Activated CD4-positive, CD25-positive, alpha-beta regulatory T cell treated with anti-CD3 and anti-CD28 coated beads, Interleukin-2, amount 50 U/mL, for 16 hours (primary cell): Measurements from ENCODE around the gene NRXN3.

ENCODE experiments used
- DNase-seq: peaks from one replicate; pipeline ENCODE4 v3.0.0-alpha.2; 2020; ENCODE audit warnings: low read depth, low spot score

Gene NRXN3

DNA sequence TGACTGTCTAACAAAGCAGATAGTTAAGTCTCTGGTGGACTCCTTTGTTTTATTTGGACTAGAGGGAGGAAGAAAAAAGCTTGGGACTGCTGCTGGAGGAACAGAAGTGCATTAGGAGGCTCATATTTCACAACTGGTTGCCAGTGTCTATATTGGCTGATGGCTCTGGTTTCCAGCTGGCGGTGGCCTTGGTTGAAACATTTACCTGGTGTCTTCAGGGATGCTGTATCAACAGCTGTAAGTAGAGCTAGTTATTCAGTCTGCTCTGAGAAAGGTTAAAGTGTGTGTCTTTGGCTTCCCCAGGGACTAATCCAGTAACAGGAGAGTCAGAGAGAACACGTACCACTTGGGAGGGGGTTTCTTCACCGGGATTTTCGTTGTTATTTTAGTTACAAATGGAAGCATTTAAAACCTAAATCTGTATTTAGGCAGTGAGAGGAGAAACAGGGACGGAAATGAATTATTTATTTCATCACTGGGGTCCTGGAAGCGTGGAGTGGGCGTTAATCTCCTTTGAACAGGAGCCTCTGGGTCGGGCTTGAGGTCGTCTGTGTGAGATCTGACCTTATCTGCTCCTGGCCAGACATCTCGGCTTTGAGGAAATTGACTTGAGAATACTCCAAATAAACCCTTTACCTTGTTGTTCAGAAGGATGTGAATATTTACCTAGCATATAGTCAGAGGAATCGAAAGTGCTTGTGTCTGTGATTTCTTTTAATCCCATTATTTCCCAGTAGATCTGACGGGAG is 149.9 kb downstream of the NRXN3 start:
- no peak for DNase-seq

- no peak for DNase-seq
Measured at GRCh38 chr14:78324353-78324752, 154.2 kb downstream of the NRXN3 start.

- no peak for DNase-seq
Measured at GRCh38 chr14:78325911-78326310, 155.7 kb downstream of the NRXN3 start.

- DNase-seq = no peak
Measured at GRCh38 chr14:78327426-78328221, 157.5 kb downstream of the NRXN3 start.

DNA sequence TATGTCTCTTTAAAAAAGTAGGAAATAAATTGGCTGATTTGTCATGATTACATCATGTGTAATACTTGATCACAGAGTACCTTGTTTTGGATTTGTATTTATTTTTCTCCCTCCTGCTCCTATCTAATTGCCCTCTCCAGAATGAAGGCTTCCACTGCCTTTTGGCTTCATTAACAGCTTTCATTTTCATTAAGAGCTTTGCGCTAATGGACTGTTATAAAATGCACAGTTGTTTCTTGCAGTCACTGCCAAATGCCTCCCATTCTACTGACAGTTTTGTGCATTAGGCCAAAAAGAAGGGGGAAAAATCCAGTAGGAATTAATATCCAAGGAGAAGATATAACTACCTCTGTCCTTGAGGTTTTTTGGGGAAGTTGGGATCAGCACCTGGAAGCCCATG is 159.2 kb downstream of the NRXN3 start:
- no peak for DNase-seq

GRCh38 chr14:78335531-78335930 is 165.4 kb downstream of the NRXN3 start:
- no peak for DNase-seq

DNA sequence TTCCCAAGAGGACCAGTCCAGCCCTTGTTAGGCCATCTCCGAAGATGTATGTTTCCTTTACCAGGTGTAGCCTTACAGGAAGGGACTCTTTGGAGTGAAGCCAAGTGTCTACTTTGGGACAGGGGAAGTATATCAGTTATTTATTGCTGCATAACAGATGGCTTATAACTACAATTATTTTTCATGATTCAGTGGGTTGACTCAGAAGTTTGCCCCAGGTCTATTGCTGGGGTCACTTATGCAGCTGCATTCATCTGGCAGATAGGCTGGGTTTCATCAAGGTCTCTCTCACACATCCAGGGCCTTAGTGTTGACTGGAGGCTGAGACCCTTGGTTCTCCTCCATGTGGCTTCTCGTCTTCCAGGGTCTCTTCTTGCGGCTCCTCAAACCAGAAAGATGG is 170.1 kb downstream of the NRXN3 start:
- DNase-seq = no peak

DNA sequence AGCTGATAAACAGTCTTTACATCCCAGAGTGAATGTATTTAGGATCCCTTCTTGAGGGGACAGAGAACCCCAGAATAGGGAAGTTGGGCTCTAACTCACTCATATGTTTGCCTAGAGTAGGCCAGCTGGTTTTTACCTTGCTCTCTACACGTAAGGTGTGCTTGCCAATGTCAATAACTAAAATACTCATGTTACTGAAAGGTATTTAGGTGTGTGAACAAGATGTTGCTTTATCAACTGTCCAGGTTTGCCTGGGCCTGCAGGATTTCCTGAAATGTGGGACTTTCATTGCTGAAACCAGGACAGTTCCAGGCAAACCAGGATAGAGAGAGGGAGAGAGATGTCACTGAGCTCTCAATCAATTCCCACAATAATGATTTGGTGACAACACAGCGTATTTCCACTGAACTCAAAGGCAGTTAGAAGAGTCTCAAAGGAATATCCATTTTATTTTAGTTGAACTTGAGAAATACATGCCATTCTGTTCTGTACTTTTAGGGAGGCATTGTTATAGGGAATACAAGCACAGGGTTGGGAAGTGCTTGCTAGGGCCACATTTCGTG is 171.7 kb downstream of the NRXN3 start:
- DNase-seq = no peak

GRCh38 chr14:78342879-78343278 is 172.7 kb downstream of the NRXN3 start:
- no peak for DNase-seq

DNA sequence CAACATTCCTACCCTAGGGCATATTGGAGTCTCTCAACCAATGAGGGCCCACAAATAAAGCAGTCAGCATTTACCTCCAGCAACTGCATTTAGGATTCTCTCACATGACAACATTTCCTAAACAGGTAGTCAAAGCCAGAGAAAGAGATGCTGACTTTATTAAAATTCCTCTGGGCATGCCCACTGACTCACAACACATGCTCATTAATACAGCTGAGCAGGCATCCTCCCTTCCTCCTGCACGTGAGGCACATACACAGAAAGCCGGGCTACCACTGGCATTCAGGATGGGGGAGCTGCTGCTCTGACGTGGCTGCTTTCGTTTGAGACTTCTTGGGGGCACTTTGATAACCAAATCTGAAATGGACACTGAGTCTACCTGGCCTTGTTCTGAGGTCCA is 174.1 kb downstream of the NRXN3 start:
- no peak for DNase-seq

GRCh38 chr14:78345131-78345744 is 175.1 kb downstream of the NRXN3 start:
- DNase-seq = no peak

DNA sequence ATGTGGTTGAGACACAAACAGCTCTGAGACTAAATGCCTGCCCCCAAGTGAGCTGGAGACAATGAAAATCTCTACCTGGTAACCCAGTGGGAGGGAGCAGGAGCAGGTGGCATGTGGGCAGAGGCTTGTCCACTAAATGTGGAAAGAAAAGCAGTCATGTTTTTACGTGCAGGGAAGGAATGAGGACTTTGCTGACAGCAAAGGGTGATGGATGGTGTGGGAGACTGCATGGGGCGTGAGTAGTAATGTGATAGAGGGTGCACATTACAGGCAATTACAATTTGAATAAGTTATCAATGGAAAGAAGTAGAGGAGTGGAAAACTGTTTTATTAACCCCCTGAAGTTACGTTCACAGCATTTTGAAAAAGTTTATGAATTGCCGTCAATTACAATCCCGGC is 176.6 kb downstream of the NRXN3 start:
- DNase-seq = no peak

- no peak for DNase-seq
Measured at GRCh38 chr14:78355109-78355508, 184.9 kb downstream of the NRXN3 start.

GRCh38 chr14:78356391-78356790 is 186.2 kb downstream of the NRXN3 start:
- no peak for DNase-seq

DNA sequence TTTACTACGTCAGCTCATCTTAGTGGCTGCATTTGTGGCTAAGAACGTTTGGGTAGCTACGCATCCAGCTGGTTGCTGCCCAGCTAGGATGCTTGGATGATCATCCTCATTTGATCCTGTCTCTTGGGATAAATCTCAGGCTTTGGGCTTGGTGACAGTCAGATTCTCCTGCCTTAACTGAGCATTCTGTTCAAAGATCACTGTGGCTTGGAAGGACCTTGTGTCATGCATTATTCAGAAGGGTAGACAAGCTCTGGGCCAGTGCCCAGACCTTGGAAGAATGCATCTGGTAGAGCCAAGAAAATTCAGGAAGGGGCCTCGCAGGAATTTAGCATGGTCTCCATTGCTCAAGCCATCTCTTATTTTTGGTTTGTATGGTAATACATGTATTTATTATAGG is 188.4 kb downstream of the NRXN3 start:
- no peak for DNase-seq

DNA sequence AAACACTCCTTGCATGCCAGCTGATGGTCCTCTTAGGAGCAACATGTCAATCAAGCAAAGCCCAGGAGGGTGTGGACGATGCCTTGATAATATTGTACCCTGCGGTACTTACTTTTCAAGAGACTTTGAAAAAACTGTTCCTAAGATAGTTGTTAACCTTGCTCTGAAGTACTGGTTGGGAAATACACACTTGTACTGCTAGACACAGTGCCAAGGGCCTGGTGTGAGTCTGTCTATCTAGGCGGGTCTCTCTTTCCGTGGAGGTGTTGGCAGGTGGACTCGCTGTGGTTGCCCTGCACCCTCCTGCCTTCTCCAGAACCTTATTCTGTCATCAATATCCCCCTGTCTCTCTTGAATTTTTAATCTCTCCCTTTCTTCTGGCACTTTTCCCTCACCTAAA is 189.4 kb downstream of the NRXN3 start:
- DNase-seq = no peak

DNA sequence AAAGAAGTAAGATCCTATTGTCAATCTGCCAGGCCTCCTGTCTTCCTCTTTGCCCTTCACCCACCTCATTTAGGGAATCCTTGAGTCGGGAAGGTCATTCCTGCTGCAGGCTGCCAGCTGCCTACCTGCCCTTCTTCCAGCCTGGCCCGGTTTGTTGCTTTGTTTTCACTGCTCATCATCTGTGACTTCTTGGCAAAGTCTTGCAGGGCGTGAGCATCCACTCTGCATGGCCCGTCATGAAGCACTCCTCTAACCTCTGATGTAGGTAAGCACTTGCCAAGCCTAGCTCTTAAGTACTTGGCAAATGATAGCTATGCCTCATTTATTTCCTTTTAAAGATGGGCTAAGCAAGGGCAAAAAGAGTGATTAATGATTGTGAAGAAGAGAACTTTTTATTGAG is 192.8 kb downstream of the NRXN3 start:
- DNase-seq = no peak

GRCh38 chr14:78367355-78367754 is 197.2 kb downstream of the NRXN3 start:
- DNase-seq = no peak

DNA sequence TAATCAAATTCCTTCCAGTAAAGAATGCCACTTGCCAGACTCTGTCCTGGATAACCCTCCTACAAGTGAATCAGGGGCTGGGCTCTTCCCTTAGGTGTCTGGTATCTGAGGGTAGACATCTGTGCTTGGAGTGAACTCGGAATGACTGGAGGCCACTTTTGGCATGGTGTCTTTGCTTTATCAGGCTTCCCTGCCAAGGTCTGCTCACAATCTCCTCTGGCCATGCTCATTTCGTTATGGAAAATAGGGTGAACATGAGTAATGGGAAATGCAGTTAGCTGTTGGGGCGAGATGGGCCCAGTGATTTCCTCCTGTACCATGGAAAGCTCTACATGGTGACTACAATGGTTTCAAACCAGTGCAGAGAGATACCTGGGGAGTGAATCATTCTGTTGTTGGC is 212.9 kb downstream of the NRXN3 start:
- DNase-seq = no peak

GRCh38 chr14:78398216-78398615 is 228.0 kb downstream of the NRXN3 start:
- DNase-seq = no peak

GRCh38 chr14:78399316-78399889 is 229.2 kb downstream of the NRXN3 start:
- DNase-seq = no peak

DNA sequence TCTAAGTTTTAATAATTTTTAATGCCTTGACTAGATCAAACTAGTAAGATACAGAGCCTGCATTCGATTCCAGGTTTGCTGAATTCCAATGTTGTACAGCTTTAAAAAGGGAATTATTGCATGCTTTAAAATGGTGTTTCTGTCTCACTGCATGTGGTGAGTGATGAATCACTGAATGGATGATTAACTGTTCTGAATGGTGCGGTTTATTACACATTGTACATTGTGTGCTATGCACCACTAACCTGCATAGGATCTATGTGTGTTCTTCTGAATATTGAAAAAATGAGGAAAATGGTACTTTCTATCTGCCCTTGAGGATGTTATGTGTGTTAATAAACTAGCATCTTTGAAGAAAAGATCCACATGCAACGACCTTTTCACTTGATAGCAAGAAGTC is 231.7 kb downstream of the NRXN3 start:
- DNase-seq = no peak
